Endothelial cell (in vitro differentiated cells): ENCODE results near the gene SYNJ1. TPM values are rescaled to one million over a fixed set of nuclear protein-coding genes. Genes with fewer than 3 reads are reported as not detected.
A peak's percentile ranks its signal among the peaks of the same experiment; 100 is the strongest.

Experiments used
- DNase-seq: peaks from one replicate; pipeline ENCODE4 v3.0.0; 2021; ENCODE audit warnings: low spot score
- H3K27ac Mint-ChIP-seq: one replicate; pipeline ENCODE4 v1.8.0; 2021; ENCODE audit warnings: mixed read lengths, inconsistent platforms; ENCODE audit not compliant: unreplicated experiment
- H3K27me3 Mint-ChIP-seq: one replicate; pipeline ENCODE4 v1.8.0; 2021; ENCODE audit warnings: mild to moderate bottlenecking, moderate library complexity, mixed read lengths, inconsistent platforms; ENCODE audit not compliant: unreplicated experiment
- H3K36me3 Mint-ChIP-seq: one replicate; pipeline ENCODE4 v1.8.0; 2021; ENCODE audit warnings: mild to moderate bottlenecking, low read depth, mixed read lengths, inconsistent platforms; ENCODE audit not compliant: unreplicated experiment
- H3K4me1 Mint-ChIP-seq: one replicate; pipeline ENCODE4 v1.8.0; 2021; ENCODE audit warnings: mild to moderate bottlenecking, mixed read lengths, inconsistent platforms; ENCODE audit not compliant: unreplicated experiment
- H3K4me3 Mint-ChIP-seq: one replicate; pipeline ENCODE4 v1.8.0; 2021; ENCODE audit warnings: mild to moderate bottlenecking, mixed read lengths, inconsistent platforms; ENCODE audit not compliant: unreplicated experiment
- H3K9me3 Mint-ChIP-seq: one replicate; pipeline ENCODE4 v1.8.0; 2021; ENCODE audit warnings: mixed read lengths, inconsistent platforms; ENCODE audit not compliant: unreplicated experiment
- CTCF ChIP-seq: fragments of 200-600 bp; sonication (generic); IDR thresholded peaks from one replicate; pipeline ENCODE4 v1.5.0; 2021; ENCODE audit warnings: antibody characterized with exemption; ENCODE audit not compliant: unreplicated experiment
- total RNA-seq: library from RNA; stranded (reverse); fragmentation: NEBNext Ultra II Directional; extraction: Animal tissue kit (Norgen Biotek cat#: 25700); gene quantifications from one replicate; pipeline ENCODE4 v1.2.1, GENCODE V29; 2021; ENCODE audit not compliant: unreplicated experiment

Gene SYNJ1
- total RNA-seq, 1 donor from 2014 or later, result 23.0 TPM

GRCh38 chr21:32735524-32735923 lies 7.7 kb upstream of the SYNJ1 start:
- no peak for TF ChIP-seq CTCF
- no peak overlapping the region for H3K27ac Mint-ChIP-seq
- no peak for DNase-seq
- H3K9me3 Mint-ChIP-seq, result no peaks in the 10 kb centered on the region
- H3K36me3 Mint-ChIP-seq, result peaks cover 15% of the 10 kb centered on the region
- no peaks in the 10 kb centered on the region for H3K27me3 Mint-ChIP-seq
- H3K4me3 Mint-ChIP-seq, result no peak overlapping the region
- H3K4me1 Mint-ChIP-seq, result peaks cover 9% of the 10 kb centered on the region

- Mint-ChIP-seq H3K27ac (no peak overlapping the region), H3K36me3 (peaks cover 10% of the 10 kb centered on the region), H3K9me3 (no peaks in the 10 kb centered on the region), H3K27me3 (no peaks in the 10 kb centered on the region), H3K4me3 (no peak overlapping the region), H3K4me1 (peaks cover 9% of the 10 kb centered on the region)
- DNase-seq, result no peak
- TF ChIP-seq CTCF, result no peak
Observed at GRCh38 chr21:32733990-32734613, 6.3 kb upstream of the SYNJ1 start.

- Mint-ChIP-seq H3K27me3 (peaks cover 4% of the 10 kb centered on the region), H3K36me3 (peaks cover 7% of the 10 kb centered on the region), H3K4me1 (peaks cover 12% of the 10 kb centered on the region), H3K9me3 (no peaks in the 10 kb centered on the region), H3K27ac (no peak overlapping the region), H3K4me3 (no peak overlapping the region)
- DNase-seq, result no peak
- no peak for TF ChIP-seq CTCF
Observed at GRCh38 chr21:32733356-32733755, 5.5 kb upstream of the SYNJ1 start.

- H3K27ac Mint-ChIP-seq, result no peak overlapping the region
- peaks cover 12% of the 10 kb centered on the region for H3K4me1 Mint-ChIP-seq
- H3K36me3 Mint-ChIP-seq, result peaks cover 7% of the 10 kb centered on the region
- no peak for DNase-seq
- H3K4me3 Mint-ChIP-seq, result no peak overlapping the region
- peaks cover 4% of the 10 kb centered on the region for H3K27me3 Mint-ChIP-seq
- no peaks in the 10 kb centered on the region for H3K9me3 Mint-ChIP-seq
- no peak for TF ChIP-seq CTCF
Observed at GRCh38 chr21:32732544-32732943, 4.7 kb upstream of the SYNJ1 start.

GRCh38 chr21:32728848-32729247 lies 1.0 kb upstream of the SYNJ1 start:
- DNase-seq, result no peak
- Mint-ChIP-seq H3K4me1 (peaks cover 25% of the 10 kb centered on the region), H3K9me3 (no peaks in the 10 kb centered on the region), H3K36me3 (peaks cover 3% of the 10 kb centered on the region), H3K27ac (peak overlapping the region; percentile 82), H3K27me3 (peaks cover 8% of the 10 kb centered on the region), H3K4me3 (peak overlapping the region; percentile 99)
- no peak for TF ChIP-seq CTCF
